ENCODE results near the gene KRT8.

DNA sequence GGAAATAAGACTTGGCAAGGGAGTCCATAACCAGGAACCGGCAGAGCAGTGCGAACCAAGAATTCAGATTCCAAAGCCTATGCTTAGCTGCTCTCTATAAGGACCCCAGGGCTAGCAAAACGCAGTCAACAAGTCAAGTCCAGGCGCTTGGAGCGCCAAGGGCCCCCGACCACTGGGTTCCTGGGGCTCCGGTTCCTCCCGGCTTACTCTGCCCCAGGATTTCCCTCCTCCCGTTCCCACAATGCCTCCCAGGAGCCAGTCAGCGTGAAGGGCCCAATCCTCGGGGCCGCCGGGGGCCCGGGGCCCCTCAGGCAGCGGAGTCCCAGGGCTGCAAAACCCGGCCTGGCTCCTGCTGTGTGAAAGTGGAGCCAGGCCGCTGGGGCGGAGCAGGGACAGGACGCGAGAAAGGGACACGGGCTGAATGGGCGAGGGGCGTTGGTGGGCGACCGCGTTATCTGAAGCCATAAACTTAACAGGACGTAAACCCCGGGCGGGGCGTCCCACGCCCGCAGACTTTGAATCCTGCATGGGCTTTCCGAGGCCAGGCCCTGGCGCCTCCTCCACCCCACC lies 1.5 kb downstream of the KRT8 start:
- TF ChIP-seq, protein P1, sequence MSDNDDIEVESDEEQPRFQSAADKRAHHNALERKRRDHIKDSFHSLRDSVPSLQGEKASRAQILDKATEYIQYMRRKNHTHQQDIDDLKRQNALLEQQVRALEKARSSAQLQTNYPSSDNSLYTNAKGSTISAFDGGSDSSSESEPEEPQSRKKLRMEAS (IDR thresholded peaks at IDR 0.05; ENCODE audit: low read depth) = no peak
- no peak for TF ChIP-seq FOXJ3 (CRISPR knock-in tag; IDR thresholded peaks at IDR 0.05)
- no peak for TF ChIP-seq SMC3 (IDR thresholded peaks at IDR 0.05; ENCODE audit: low read depth, low read length)
- TF ChIP-seq, protein P2, sequence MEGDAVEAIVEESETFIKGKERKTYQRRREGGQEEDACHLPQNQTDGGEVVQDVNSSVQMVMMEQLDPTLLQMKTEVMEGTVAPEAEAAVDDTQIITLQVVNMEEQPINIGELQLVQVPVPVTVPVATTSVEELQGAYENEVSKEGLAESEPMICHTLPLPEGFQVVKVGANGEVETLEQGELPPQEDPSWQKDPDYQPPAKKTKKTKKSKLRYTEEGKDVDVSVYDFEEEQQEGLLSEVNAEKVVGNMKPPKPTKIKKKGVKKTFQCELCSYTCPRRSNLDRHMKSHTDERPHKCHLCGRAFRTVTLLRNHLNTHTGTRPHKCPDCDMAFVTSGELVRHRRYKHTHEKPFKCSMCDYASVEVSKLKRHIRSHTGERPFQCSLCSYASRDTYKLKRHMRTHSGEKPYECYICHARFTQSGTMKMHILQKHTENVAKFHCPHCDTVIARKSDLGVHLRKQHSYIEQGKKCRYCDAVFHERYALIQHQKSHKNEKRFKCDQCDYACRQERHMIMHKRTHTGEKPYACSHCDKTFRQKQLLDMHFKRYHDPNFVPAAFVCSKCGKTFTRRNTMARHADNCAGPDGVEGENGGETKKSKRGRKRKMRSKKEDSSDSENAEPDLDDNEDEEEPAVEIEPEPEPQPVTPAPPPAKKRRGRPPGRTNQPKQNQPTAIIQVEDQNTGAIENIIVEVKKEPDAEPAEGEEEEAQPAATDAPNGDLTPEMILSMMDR (IDR thresholded peaks at IDR 0.05) = no peak

All from SK-N-SH (cell line).